Measurements from ENCODE around the gene RC3H2.
"Not testable (repeated sequence)": the region's sequence is repeated elsewhere in the genome, so short reads cannot be mapped to it uniquely, and the experiment has no call there.

Gene RC3H2

DNA sequence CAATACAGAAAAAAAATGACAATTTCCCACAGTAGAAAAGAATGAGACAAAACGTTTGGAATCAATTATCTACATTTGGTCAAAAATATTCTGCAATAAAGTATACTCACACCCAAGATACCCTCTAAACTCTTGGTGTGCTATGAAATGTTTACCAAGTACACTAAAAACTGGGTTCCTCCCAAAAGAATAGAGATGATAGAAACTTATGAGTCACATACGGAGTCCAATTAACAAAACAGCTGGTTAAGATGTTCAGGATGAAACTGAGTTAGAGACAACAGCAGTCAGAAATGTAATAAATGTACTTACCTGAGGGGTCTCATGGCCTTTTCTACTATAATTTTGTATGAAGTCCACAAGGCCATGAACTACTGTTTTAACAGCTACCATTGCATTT lies 25.7 kb downstream of the RC3H2 start:
- H3K9me3 ChIP-seq (ENCODE audit: control insufficient read depth, low read length): no peaks in the 10 kb centered on the region
- no peak for DNase-seq
- no peak overlapping the region for H3K4me3 ChIP-seq (ENCODE audit: insufficient read depth, low read depth, low read length, poor library complexity, severe bottlenecking)
- no peak overlapping the region for H3K27ac ChIP-seq (ENCODE audit: insufficient read depth, low read length, poor library complexity, severe bottlenecking)
- H3K36me3 ChIP-seq (ENCODE audit: control insufficient read depth, insufficient read depth, low read length): peaks cover 72% of the 10 kb centered on the region
- no peaks in the 10 kb centered on the region for H3K4me1 ChIP-seq (ENCODE audit: control insufficient read depth, insufficient read depth, low read length, poor library complexity, severe bottlenecking)
- H3K27me3 ChIP-seq (replicated peaks; ENCODE audit: control insufficient read depth, insufficient read depth, low read length, poor library complexity, severe bottlenecking): no peaks in the 10 kb centered on the region

GRCh38 chr9:122875523-122875922 lies 29.6 kb downstream of the RC3H2 start:
- Histone ChIP-seq H3K27me3 (replicated peaks; ENCODE audit: control insufficient read depth, insufficient read depth, low read length, poor library complexity, severe bottlenecking) (no peaks in the 10 kb centered on the region), H3K4me1 (ENCODE audit: control insufficient read depth, insufficient read depth, low read length, poor library complexity, severe bottlenecking) (no peaks in the 10 kb centered on the region), H3K4me3 (ENCODE audit: insufficient read depth, low read depth, low read length, poor library complexity, severe bottlenecking) (no peak overlapping the region), H3K9me3 (ENCODE audit: control insufficient read depth, low read length) (no peaks in the 10 kb centered on the region), H3K27ac (ENCODE audit: insufficient read depth, low read length, poor library complexity, severe bottlenecking) (no peak overlapping the region), H3K36me3 (ENCODE audit: control insufficient read depth, insufficient read depth, low read length) (peaks cover 70% of the 10 kb centered on the region)
- DNase-seq: no peak

GRCh38 chr9:122867276-122867675 lies 37.9 kb downstream of the RC3H2 start:
- H3K27me3 ChIP-seq (replicated peaks; ENCODE audit: control insufficient read depth, insufficient read depth, low read length, poor library complexity, severe bottlenecking); H3K9me3 ChIP-seq (ENCODE audit: control insufficient read depth, low read length); H3K4me1 ChIP-seq (ENCODE audit: control insufficient read depth, insufficient read depth, low read length, poor library complexity, severe bottlenecking); H3K27ac ChIP-seq (ENCODE audit: insufficient read depth, low read length, poor library complexity, severe bottlenecking); DNase-seq; H3K4me3 ChIP-seq (ENCODE audit: insufficient read depth, low read depth, low read length, poor library complexity, severe bottlenecking): not testable (repeated sequence)
- H3K36me3 ChIP-seq (ENCODE audit: control insufficient read depth, insufficient read depth, low read length): peaks cover 10% of the 10 kb centered on the region

DNA sequence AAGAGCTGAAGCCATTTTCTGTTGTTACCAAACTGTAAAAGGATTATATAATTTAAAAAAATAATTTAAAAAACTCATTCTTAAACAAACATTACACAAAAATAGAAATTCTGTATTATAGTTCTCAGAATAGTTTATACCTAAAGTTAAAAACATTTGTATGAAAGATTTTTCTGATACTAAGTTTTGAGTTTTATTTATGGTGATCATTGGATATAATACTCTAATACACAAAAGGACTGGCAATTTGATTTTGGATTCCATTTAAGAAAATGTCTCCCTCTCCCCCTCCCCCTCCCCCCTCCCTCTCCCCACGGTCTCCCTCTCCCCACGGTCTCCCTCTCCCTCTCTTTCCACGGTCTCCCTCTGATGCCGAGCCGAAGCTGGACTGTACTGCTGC lies 39.1 kb downstream of the RC3H2 start:
- H3K9me3 ChIP-seq (ENCODE audit: control insufficient read depth, low read length): no peaks in the 10 kb centered on the region
- no peak overlapping the region for H3K27ac ChIP-seq (ENCODE audit: insufficient read depth, low read length, poor library complexity, severe bottlenecking)
- DNase-seq: no peak
- H3K36me3 ChIP-seq (ENCODE audit: control insufficient read depth, insufficient read depth, low read length): peaks cover 3% of the 10 kb centered on the region
- H3K27me3 ChIP-seq (replicated peaks; ENCODE audit: control insufficient read depth, insufficient read depth, low read length, poor library complexity, severe bottlenecking): no peaks in the 10 kb centered on the region
- no peaks in the 10 kb centered on the region for H3K4me1 ChIP-seq (ENCODE audit: control insufficient read depth, insufficient read depth, low read length, poor library complexity, severe bottlenecking)
- no peak overlapping the region for H3K4me3 ChIP-seq (ENCODE audit: insufficient read depth, low read depth, low read length, poor library complexity, severe bottlenecking)

GRCh38 chr9:122865300-122865699 lies 39.9 kb downstream of the RC3H2 start:
- H3K9me3 ChIP-seq (ENCODE audit: control insufficient read depth, low read length): no peaks in the 10 kb centered on the region
- peaks cover 8% of the 10 kb centered on the region for H3K36me3 ChIP-seq (ENCODE audit: control insufficient read depth, insufficient read depth, low read length)
- H3K27ac ChIP-seq (ENCODE audit: insufficient read depth, low read length, poor library complexity, severe bottlenecking): no peak overlapping the region
- H3K4me3 ChIP-seq (ENCODE audit: insufficient read depth, low read depth, low read length, poor library complexity, severe bottlenecking): no peak overlapping the region
- no peaks in the 10 kb centered on the region for H3K4me1 ChIP-seq (ENCODE audit: control insufficient read depth, insufficient read depth, low read length, poor library complexity, severe bottlenecking)
- no peak for DNase-seq
- H3K27me3 ChIP-seq (replicated peaks; ENCODE audit: control insufficient read depth, insufficient read depth, low read length, poor library complexity, severe bottlenecking): no peaks in the 10 kb centered on the region

GRCh38 chr9:122863407-122863806 lies 41.8 kb downstream of the RC3H2 start:
- Histone ChIP-seq H3K27me3 (replicated peaks; ENCODE audit: control insufficient read depth, insufficient read depth, low read length, poor library complexity, severe bottlenecking) (no peaks in the 10 kb centered on the region), H3K36me3 (ENCODE audit: control insufficient read depth, insufficient read depth, low read length) (peaks cover 13% of the 10 kb centered on the region), H3K9me3 (ENCODE audit: control insufficient read depth, low read length) (no peaks in the 10 kb centered on the region), H3K4me1 (ENCODE audit: control insufficient read depth, insufficient read depth, low read length, poor library complexity, severe bottlenecking) (no peaks in the 10 kb centered on the region), H3K27ac (ENCODE audit: insufficient read depth, low read length, poor library complexity, severe bottlenecking) (no peak overlapping the region), H3K4me3 (ENCODE audit: insufficient read depth, low read depth, low read length, poor library complexity, severe bottlenecking) (no peak overlapping the region)
- DNase-seq: no peak

DNA sequence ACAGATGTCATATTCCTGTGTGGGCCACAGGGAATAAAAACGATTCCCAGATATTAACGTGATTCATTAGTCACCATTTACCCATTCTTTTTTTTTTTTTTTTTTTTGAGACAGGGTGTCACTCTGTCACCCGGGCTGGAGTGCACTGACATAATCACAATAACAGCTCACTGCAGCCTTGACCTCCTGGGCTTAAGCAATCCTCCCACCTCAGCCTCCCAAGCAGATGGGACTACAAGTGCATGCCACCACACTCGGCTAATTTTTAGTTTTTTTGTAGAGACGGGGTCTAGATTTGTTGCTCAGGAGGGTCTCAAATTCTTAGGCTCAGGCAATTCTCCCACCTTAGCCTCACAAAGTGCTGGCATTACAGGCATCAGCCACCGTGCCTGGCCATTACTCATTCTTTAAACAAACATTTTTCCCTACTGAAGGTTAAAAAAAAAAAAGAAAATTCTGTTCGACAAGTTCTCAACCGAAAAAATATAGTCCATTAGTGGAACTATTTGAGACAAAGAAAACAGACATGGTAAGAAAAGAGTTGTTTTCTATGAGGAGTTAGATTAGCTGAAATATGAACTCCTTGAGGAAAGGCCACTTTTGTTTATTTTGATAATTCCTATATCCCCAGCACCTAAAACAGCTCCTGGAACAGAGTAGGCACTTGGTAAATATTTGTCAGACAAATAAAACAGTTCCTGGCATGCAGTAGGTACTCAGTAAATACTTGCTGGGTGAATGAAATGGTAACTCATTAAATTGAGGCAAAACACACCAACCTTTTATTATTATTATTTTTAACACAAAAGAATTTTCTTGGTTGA lies 44.6 kb downstream of the RC3H2 start:
- DNase-seq: no peak
- Histone ChIP-seq H3K27ac (ENCODE audit: insufficient read depth, low read length, poor library complexity, severe bottlenecking) (no peak overlapping the region), H3K36me3 (ENCODE audit: control insufficient read depth, insufficient read depth, low read length) (peaks cover 37% of the 10 kb centered on the region), H3K27me3 (replicated peaks; ENCODE audit: control insufficient read depth, insufficient read depth, low read length, poor library complexity, severe bottlenecking) (no peaks in the 10 kb centered on the region), H3K4me3 (ENCODE audit: insufficient read depth, low read depth, low read length, poor library complexity, severe bottlenecking) (no peak overlapping the region), H3K9me3 (ENCODE audit: control insufficient read depth, low read length) (no peaks in the 10 kb centered on the region), H3K4me1 (ENCODE audit: control insufficient read depth, insufficient read depth, low read length, poor library complexity, severe bottlenecking) (no peaks in the 10 kb centered on the region)

DNA sequence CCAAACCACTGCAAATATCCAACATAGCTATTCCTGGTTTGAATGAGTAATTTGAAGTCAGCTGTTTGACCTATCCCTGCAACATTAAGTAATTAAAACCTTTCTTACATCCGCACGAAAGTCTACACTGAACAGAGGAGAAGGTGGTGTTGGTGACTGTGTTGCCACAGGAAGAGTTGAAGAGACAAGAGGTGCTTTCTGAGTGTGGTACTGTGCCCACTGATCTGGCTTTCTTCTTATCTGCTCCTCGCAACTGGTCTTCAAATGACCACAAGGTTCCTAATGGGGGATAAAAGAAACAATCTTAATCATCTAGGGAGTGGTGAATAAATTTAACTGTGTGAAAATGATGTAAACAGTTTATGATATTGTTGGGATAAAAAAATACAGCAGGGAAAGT lies 47.3 kb downstream of the RC3H2 start:
- Histone ChIP-seq H3K9me3 (ENCODE audit: control insufficient read depth, low read length) (no peaks in the 10 kb centered on the region), H3K36me3 (ENCODE audit: control insufficient read depth, insufficient read depth, low read length) (peaks cover 58% of the 10 kb centered on the region), H3K4me1 (ENCODE audit: control insufficient read depth, insufficient read depth, low read length, poor library complexity, severe bottlenecking) (no peaks in the 10 kb centered on the region), H3K27ac (ENCODE audit: insufficient read depth, low read length, poor library complexity, severe bottlenecking) (no peak overlapping the region), H3K4me3 (ENCODE audit: insufficient read depth, low read depth, low read length, poor library complexity, severe bottlenecking) (no peak overlapping the region), H3K27me3 (replicated peaks; ENCODE audit: control insufficient read depth, insufficient read depth, low read length, poor library complexity, severe bottlenecking) (no peaks in the 10 kb centered on the region)
- no peak for DNase-seq

DNA sequence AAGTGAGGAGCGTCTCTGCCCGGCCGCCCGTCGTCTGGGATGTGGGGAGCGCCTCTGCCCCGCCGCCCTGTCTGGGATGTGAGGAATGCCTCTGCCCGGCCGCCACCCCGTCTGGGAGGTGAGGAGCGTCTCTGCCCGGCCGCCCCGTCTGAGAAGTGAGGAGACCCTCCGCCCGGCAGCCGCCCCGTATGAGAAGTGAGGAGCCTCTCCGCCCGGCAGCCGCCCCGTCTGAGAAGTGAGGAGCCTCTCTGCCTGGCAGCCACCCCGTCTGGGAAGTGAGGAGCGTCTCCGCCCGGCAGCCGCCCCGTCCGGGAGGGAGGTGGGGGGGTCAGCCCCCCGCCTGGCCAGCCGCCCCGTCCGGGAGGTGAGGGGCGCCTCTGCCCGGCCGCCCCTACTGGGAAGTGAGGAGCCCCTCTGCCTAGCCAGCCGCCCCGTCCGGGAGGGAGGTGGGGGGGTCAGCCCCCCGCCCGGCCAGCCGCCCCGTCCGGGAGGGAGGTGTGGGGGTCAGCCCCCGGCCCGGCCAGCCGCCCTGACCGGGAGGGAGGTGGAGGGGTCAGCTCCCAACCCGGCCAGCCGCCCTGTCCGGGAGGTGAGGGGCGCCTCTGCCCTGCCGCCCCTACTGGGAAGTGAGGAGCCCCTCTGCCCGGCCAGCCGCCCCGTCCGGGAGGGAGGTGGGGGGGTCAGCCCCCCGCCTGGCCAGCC lies 52.9 kb downstream of the RC3H2 start:
- not testable (repeated sequence) for H3K4me1 ChIP-seq (ENCODE audit: control insufficient read depth, insufficient read depth, low read length, poor library complexity, severe bottlenecking); H3K27me3 ChIP-seq (replicated peaks; ENCODE audit: control insufficient read depth, insufficient read depth, low read length, poor library complexity, severe bottlenecking); H3K9me3 ChIP-seq (ENCODE audit: control insufficient read depth, low read length); H3K27ac ChIP-seq (ENCODE audit: insufficient read depth, low read length, poor library complexity, severe bottlenecking); H3K4me3 ChIP-seq (ENCODE audit: insufficient read depth, low read depth, low read length, poor library complexity, severe bottlenecking); DNase-seq
- H3K36me3 ChIP-seq (ENCODE audit: control insufficient read depth, insufficient read depth, low read length): peaks cover 46% of the 10 kb centered on the region

GRCh38 chr9:122848256-122848943 lies 56.8 kb downstream of the RC3H2 start:
- no peaks in the 10 kb centered on the region for H3K27me3 ChIP-seq (replicated peaks; ENCODE audit: control insufficient read depth, insufficient read depth, low read length, poor library complexity, severe bottlenecking)
- peaks cover 3% of the 10 kb centered on the region for H3K4me1 ChIP-seq (ENCODE audit: control insufficient read depth, insufficient read depth, low read length, poor library complexity, severe bottlenecking)
- H3K4me3 ChIP-seq (ENCODE audit: insufficient read depth, low read depth, low read length, poor library complexity, severe bottlenecking): no peak overlapping the region
- no peaks in the 10 kb centered on the region for H3K9me3 ChIP-seq (ENCODE audit: control insufficient read depth, low read length)
- no peak for DNase-seq
- H3K27ac ChIP-seq (ENCODE audit: insufficient read depth, low read length, poor library complexity, severe bottlenecking): no peak overlapping the region
- peaks cover 14% of the 10 kb centered on the region for H3K36me3 ChIP-seq (ENCODE audit: control insufficient read depth, insufficient read depth, low read length)
